H1 (cell line): ENCODE results near the gene LCE3D.

ENCODE experiments used
- CTCF ChIP-seq, 3 experiments: IDR thresholded peaks; 1 replicate in 2 of 3; 2 replicates in 1 of 3; pipeline versions ENCODE4 v1.5.1 to v1.6.1; 2011; ENCODE audit warnings: low read length in 3 of 3, mild to moderate bottlenecking in 3 of 3, inconsistent platforms in 2 of 3, low read depth in 1 of 3, moderate library complexity in 1 of 3; ENCODE audit not compliant: insufficient read depth in 1 of 3; ENCODE audit errors: control extremely low read depth in 1 of 3
- POLR2AphosphoS5 ChIP-seq: IDR thresholded peaks from 2 replicates; pipeline ENCODE4 v1.6.1; 2011; ENCODE audit warnings: low read depth, low read length
- SP1 ChIP-seq: IDR thresholded peaks from 2 replicates; pipeline ENCODE4 v1.6.1; 2011; ENCODE audit warnings: low read depth, low read length

GRCh38 chr1:152566681-152567080 lies 13.6 kb downstream of the LCE3D start, which contains the start of gene LCE3E:
- no peak for TF ChIP-seq POLR2AphosphoS5
- TF ChIP-seq SP1 = no peak
- TF ChIP-seq CTCF (IDR thresholded peaks at IDR 0.05; ENCODE audit: control extremely low read depth in 1 of 3, insufficient read depth in 1 of 3, low read depth in 1 of 3, low read length in 3 of 3) = no peak
